GM12865 (cell line): ENCODE data around the gene APBA2.
A peak's percentile ranks its signal among the peaks of the same experiment; 100 is the strongest.

Source experiments
- DNase-seq: peaks from one replicate; pipeline ENCODE4 v3.0.0; 2010; ENCODE audit warnings: low read depth
- H3K4me3 ChIP-seq: 2 replicates; pipeline ENCODE4 v1.5.1; 2011; ENCODE audit warnings: mild to moderate bottlenecking, low read depth, low read length, control low read depth
- CTCF ChIP-seq: IDR thresholded peaks from 2 replicates; pipeline ENCODE4 v1.5.1; 2011; ENCODE audit warnings: low read length, control low read depth, low read depth, inconsistent platforms; ENCODE audit not compliant: insufficient read depth; ENCODE audit errors: missing control alignments

Gene APBA2

GRCh38 chr15:29143293-29143692, 257.5 kb downstream of the APBA2 start:
- no peak for TF ChIP-seq CTCF

GRCh38 chr15:29143909-29144635, 258.3 kb downstream of the APBA2 start:
- no peak overlapping the region for H3K4me3 ChIP-seq
- TF ChIP-seq CTCF = no peak
- peak; percentile 30 for DNase-seq

More at GRCh38 chr15:29143293-29143692, 257.5 kb downstream of the APBA2 start:
- DNase-seq = no peak
- no peak overlapping the region for H3K4me3 ChIP-seq

- no peak for DNase-seq
- TF ChIP-seq CTCF = no peak
- no peak overlapping the region for H3K4me3 ChIP-seq
Measured at GRCh38 chr15:29149738-29150075, 263.9 kb downstream of the APBA2 start.

- H3K4me3 ChIP-seq = no peak overlapping the region
- no peak for TF ChIP-seq CTCF
- DNase-seq = no peak
Measured at GRCh38 chr15:29150515-29151483, 265.0 kb downstream of the APBA2 start.

- no peak for DNase-seq
- no peak for TF ChIP-seq CTCF
- no peak overlapping the region for H3K4me3 ChIP-seq
Measured at GRCh38 chr15:29151484-29151857, 265.7 kb downstream of the APBA2 start.

GRCh38 chr15:29156521-29156920, 270.7 kb downstream of the APBA2 start:
- TF ChIP-seq CTCF = no peak
- DNase-seq = no peak
- H3K4me3 ChIP-seq = no peak overlapping the region
